GM18873 (cell line): Measurements from ENCODE around the gene SOSTDC1.
A peak's percentile ranks its signal among the peaks of the same experiment; 100 is the strongest.

Experiments used
- ATAC-seq: cut with Tn5 transposase; IDR thresholded peaks from one replicate; pipeline ENCODE4 v1.9.1; 2021; ENCODE audit warnings: mild to moderate bottlenecking, moderate library complexity, moderate number of reproducible peaks; ENCODE audit not compliant: unreplicated experiment, low FRiP score

Gene SOSTDC1

DNA sequence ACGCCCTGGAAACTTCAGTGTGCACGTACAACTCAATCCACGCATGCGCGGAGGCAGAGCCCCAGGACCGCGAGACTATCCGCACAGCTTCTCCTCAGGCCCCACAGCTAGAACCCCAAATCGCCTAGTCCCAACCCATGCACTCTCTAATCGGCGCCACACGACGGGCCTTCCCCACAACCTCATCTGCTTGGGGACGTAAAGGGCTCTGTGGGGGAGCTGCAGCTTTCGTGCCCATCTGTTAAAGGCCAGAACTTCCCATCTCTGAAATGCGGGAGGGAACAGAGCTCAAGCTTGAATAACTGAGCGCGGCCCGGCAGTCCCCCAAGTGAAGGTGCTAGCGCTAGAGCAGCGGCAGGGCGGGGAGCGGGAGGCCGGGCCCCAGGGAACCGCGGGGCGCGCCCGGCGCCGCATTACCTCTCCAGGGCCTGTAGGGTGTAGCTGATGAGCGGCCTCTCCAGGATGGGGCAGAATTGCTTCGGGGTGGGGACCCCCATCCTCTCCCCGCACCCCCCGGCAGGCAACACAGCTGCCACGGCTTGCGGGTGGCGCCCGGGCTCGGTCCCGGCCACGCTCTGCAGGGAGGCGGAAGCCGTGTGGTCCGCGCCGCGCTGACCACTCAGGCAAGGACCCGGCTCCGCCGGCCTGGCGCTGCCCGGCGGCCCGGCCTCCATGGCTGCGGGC lies 44.7 kb downstream of the SOSTDC1 start:
- peak; percentile 85 for ATAC-seq

DNA sequence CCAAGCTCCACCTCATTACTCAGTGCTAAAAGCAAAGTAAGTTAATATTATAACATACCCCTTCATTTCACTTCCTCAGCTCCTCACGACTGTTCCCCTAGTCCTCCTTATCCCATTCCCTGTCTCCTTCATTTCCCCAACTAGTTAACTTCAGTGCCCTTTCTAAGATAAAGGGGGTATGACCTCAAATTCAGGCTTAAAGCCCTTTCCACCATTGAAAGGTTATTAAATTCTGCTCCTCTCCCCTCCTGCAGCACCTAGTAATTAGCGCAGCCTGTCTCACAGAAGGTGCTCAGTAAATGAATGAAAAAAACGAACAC lies 45.2 kb downstream of the SOSTDC1 start:
- no peak for ATAC-seq

DNA sequence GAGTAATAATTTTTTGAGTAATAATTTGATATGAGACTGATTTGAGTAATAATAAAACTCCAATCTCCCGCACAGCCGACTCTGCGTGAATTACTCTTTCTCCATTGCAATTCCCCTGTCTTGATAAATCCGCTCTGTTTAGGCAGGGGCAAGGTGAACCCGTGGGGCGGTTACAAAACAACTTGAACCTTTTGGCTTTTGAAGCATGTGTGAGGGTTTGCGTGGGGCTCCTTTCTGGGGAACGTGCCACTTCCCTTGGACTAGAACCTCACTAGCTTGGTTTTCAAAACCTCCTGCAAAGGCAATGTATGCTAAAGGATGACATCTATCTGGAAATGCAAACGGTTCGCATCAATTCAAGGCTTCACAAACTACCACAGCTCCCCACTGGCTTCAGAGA lies 45.7 kb downstream of the SOSTDC1 start:
- ATAC-seq: no peak

DNA sequence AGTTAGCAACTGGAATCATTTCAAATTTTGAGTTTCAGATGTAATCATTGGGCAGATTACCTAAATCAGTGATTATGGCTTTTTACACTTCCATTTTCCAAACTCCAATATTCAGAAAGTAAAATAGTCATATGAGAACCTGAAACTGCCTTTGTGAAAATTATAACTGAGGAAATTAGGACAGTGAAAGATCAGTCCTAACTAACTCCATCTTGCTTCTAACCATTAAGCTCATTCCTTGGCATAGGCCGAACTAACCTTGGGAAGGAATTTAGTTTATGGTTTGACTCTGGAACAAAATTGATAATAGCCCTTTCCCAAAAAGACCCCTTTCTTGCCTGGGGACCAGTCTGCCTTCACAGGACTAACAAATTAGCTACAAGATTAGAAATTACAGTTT lies 46.4 kb downstream of the SOSTDC1 start:
- no peak for ATAC-seq

DNA sequence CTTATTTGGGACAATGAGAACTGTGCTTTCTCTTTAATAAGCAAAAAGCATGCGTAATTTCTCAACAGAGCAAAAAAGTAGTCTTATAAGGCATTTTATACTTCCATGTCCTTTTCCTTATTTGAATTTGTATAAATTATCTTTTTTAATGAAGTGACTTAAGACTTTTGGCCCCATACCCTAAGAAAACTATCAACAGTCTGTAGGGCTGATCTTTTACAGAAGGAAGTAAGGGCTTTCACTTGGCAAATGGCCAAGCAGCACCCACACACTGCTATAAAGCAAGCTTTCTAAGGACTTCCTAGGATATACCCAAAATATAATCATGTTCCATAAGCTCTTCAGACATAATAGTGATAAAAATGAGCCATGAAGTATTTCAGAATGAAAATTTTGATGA lies 47.6 kb downstream of the SOSTDC1 start:
- ATAC-seq: no peak

DNA sequence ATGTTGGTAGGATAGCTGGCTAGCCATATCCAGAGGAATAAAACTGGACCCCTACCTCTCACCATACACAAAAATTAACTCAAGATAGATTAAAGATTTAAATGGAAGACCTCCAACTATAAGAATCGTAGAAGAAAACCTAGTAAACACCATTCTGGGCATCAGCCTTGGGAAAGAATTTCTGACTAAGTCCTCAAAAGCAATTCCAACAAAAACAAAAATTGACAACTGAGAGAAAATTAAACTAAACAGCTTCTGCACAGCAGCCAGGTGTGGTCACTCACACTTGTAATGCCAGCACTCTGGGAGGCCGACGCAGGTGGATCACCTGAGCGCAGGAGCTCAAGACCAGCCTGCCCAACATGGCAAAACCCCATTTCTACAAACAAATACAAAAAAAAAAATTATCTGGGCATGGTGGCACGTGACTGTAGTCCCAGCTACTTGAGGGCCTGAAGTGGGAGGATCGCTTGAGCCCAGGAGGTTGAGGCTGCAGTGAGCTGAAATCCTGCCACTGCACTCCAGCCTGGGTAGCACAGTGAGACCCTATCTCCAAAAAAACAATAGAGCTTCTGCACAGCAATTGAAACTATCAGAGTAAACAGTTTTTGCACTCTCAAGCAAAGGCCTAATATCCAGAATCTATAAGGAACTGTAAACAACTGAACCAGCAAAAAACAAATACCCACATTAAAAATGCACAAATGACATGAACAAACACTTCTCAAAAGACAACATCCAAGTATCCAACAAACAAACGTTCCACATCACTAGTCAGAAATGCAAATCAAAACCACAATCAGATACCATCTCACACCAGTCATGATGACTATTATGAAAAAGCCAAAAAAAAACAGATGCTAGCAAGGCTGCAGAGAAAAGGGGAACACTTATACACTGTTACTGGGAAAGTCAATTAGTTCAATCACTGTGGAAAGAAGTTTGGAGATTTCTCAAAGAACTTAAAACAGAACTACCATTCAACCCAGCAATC lies 49.0 kb downstream of the SOSTDC1 start:
- ATAC-seq: no peak

DNA sequence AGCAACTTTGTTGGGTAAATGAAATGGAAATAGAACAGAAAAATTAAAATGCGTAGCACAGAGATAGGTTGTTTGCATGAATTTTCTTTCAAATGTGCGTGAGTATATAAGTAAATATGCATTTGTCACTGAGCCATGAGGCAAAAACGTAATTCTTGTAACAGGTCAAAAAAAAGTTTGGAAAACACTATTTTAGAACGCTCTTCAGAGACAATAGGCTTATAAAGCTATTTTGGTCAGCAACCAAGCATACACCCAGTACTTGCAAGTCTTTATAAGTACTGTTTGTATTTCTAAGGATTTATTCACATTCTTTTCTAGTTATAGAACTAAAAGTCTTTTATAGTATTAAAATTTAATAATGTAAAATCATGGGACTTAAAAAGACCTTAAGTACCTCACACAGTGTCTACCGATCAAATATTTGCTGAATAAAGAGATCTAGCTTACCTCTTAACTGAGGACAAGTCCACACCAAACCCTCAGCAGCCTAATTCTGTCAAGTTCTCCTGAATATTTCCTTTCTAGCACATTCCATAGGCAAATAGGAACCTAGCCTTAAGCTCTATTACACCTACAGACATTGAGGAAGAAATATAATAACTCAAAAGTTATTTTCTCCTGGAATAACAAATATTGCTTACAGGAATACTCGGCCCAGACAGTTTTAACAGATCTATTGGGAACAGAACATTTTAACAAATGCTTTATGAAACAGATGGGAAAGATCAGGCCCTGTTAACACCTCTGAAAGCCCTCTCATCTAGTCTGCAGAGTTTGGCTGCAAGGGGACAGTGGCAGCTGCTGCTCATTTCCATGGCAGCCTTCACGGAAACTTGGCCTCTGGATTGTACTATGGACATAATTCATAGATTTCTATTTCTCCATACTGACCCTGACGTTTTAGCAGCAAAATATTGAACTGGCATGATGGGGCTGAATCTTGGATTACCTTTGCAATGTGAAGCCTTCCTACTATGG lies 53.0 kb downstream of the SOSTDC1 start:
- no peak for ATAC-seq
